ENCODE results near the gene SH3PXD2A.

GRCh38 chr10:103683851-103684250 is 171.5 kb downstream of the SH3PXD2A start:
- TF ChIP-seq CTCF (IDR thresholded peaks at IDR 0.05) (no peak), POLR2A (IDR thresholded peaks at IDR 0.05) (no peak)
